HG03025 (cell line): ENCODE data around the gene NAP1L2.
"Not testable (repeated sequence)": the region's sequence is repeated elsewhere in the genome, so short reads cannot be mapped to it uniquely, and the experiment has no call there.

Experiments used
- ATAC-seq: cut with Tn5 transposase; IDR thresholded peaks from one replicate; pipeline ENCODE4 v1.9.1; 2021; ENCODE audit warnings: mild to moderate bottlenecking, moderate library complexity; ENCODE audit not compliant: unreplicated experiment, low FRiP score

Gene NAP1L2, protein sequence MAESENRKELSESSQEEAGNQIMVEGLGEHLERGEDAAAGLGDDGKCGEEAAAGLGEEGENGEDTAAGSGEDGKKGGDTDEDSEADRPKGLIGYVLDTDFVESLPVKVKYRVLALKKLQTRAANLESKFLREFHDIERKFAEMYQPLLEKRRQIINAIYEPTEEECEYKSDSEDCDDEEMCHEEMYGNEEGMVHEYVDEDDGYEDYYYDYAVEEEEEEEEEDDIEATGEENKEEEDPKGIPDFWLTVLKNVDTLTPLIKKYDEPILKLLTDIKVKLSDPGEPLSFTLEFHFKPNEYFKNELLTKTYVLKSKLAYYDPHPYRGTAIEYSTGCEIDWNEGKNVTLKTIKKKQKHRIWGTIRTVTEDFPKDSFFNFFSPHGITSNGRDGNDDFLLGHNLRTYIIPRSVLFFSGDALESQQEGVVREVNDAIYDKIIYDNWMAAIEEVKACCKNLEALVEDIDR

DNA sequence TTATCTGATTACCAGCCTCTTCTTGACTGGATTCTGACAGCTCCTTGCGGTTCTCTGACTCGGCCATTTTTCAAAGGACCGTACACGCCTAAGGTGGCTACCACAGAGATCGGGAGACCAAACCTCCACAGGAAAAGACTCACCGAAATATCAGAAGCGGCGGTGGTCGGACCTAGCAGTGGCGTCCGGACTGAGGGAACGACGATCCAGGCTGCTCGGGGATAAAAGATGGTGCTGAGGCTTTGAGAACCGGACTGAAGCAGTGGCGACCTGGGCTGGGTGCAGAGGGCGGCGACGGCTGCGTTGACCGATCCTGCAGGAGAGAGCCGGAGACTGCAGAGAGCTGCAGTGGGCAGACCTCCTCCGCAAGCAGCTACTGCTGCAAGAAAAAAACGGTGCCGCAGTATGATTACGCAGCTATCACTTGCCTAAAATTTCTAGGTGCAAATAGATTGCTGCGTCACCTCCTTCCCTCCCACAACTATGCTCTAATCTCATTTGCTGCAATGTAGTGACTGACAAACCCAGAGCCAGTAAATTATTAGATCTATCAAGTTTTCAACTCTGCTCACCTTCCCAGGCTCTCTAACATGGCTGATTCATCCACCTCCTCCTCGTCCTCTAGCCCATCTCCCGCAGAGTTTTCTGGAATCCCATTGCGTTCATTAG lies at the start of gene NAP1L2:
Gene NAP1L2, minus strand, starts transcription at position 426 of the 669 bp plus-strand sequence. Its CDS starts 359 bp downstream, at position 67.
- ATAC-seq, result no peak

DNA sequence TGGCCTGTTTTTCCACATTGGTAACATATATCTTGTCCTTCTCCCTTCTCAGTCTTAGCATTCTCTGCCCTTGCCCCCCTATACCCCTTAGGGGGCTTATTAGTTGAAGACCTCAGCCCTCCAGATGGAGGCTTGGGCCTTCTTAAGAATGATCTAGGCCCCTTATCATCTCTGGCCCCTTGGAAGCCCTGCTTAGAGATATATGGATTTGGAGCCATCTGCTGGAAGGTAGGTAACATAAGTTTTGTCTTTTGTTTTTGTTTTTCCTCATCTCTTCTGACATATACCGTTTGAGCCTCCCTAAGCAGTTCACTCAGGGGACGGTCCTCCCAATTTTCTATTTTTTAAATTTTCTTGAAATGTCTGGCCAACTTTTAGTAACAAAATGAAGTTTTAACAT lies 48.3 kb upstream of the NAP1L2 start:
- ATAC-seq, result no peak

DNA sequence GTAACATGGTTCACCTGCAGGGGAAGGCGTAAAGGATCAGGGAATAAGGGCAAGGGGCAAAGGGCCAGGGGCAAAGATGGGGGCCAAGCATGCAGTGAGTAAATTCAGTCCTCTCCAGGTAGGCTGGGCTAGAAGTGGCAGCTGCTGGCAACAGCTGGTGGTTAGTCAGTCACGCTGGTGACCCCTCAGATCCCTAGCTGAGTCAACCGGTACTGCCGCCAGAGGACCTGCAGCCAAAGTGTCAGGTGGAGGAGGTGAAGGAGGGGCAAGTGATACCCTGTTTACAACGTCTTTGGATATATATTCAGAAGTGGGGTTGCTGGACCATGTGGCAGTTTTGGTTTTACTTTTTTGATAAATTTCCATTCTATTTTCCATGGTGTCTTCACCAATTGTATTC lies 24.6 kb upstream of the NAP1L2 start:
- ATAC-seq, result no peak

DNA sequence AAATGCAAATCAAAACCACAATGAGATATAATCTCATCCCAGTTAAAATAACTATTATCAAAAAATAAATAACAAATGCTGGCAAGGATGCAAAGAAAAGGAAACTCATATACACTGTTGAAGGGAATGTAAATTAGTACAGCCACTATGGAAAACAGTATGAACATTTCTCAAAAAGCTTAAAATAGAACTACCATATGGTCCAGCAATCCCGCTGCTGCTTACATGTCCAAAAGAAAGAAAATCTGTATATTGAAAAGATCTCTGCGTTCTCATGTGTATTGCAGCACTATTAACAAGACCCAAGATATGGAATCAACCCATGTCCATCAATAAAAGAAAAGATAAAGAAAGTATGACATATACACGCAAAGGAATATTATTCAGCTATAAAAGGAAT lies 3.0 kb upstream of the NAP1L2 start:
- ATAC-seq, result no peak

DNA sequence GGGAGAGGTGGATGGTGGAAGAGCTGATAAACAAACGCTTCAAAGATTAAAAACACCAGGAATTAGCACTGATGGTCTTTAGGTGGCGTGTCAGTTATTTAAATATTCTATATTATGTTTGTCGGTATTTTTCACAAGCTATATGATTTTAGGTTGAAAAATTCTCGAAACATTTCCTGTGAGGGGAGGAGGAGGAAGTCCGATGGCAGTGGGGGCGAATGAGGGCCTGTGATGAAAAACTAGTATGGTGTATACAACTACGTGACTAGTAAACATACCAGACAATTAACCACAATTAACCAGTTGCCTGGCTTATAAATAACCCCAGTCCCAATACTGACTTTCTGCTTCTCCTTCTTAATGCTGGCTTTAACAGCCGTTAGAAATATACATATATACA lies 595 bp upstream of the NAP1L2 start:
- no peak for ATAC-seq

DNA sequence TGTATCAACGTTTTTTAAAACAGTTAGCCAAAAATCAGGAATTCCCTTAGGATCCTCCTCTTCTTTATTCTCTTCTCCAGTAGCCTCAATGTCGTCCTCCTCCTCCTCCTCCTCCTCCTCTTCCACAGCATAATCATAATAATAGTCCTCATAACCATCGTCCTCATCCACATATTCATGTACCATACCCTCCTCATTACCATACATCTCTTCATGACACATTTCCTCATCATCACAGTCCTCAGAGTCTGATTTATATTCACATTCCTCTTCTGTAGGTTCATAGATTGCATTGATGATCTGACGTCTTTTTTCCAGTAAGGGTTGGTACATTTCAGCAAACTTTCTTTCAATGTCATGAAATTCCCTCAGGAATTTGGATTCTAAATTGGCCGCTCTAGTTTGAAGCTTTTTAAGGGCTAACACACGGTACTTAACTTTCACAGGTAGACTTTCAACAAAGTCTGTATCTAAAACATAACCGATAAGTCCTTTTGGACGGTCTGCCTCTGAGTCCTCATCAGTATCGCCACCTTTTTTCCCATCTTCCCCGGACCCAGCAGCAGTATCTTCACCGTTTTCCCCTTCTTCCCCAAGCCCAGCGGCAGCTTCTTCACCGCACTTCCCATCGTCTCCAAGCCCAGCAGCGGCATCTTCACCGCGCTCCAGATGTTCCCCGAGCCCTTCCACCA lies 771 bp downstream of the NAP1L2 start:
- ATAC-seq, result no peak

DNA sequence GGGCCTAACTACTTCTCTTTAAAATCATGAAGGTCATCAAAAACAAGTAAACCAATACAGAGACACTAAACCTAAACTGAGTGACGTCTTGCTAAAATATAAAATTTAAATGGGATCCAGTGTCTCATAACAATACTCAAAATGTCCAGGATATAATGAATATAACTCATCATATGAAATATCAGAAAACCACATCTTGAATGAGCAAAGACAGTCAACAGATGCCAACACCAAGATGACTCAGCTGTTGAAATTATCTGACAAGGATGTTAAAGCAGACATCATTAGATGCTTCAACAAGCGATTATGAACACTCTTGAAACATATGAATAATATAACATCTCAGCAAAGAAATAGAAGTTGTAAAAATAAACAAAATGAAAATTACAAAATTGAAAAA lies 8.3 kb downstream of the NAP1L2 start:
- ATAC-seq, result no peak

DNA sequence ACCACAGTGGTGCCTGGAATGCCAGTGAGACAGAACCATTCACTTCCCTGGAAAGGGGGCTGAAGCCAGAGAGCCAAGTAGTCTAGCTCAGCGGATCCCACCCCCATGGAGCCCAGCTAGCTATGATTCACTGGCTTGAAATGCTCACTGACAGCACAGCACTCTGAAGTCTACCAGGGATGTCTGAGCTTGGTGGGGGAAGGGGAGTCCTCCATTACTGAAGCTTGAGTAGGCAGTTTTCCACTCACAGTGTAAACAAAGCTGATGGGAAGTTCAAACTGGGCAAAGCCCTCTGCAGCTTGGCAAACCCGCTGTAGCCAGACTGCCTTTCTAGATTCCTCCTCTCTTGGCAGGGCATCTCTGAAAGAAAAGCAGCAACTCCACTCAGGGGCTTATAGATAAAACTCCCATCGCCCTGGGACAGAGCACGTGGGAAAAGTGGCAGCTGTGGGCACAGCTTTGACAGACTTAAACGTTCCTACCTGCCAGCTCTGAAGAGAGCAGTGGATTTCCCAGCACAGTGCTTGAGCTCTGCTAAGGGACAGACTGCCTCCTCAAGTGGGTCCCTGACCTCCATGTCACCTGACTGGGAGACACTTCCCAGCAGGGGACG lies 32.0 kb downstream of the NAP1L2 start:
- no peak for ATAC-seq

DNA sequence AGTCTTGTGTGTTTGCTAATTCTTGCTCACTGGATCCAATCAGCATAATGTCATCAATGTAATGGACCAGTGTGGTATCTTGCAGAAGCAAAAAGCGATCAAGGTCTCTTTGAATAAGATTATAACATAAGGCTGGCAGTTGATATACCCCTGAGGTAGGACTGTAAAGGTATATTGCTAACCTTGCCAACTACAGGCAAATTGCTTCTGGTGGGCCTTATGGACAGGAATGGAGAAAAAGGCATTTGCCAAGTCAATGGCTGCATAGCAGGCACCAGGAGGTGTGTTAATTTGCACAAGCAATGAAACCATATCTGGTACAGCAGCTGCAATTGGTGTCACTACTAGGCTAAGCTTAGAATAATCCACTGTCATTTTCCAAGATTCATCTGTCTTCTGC lies 45.7 kb downstream of the NAP1L2 start:
- ATAC-seq, result not testable (repeated sequence)
